ENCODE data around the gene CLCN3.

CLCN3 gene

DNA sequence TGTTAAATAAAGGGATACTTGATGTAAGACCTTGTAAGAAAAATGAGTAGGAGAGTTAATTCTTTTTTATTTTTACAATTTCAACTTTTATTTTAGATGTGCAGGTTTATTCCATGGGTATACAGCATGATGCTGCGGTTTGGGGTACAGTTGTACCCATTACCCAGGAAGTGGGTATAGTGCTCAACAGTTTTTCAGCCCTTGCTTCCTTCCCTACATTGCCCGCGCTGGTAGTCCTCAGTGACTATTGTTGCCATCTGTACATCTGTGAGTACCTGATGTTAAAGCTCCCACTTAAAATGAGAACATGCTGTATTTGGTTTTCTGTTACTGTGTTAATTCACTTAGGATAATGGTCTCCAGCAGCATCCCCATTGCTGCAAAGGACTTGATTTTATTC lies 9.7 kb downstream of the CLCN3 start:
- peaks cover 71% of the 10 kb centered on the region for H3K79me2 ChIP-seq (ENCODE audit: insufficient read depth, low read length)
- no peaks in the 10 kb centered on the region for H3K9me2 ChIP-seq (ENCODE audit: low read depth, low read length)
- no peaks in the 10 kb centered on the region for H4K20me1 ChIP-seq (ENCODE audit: insufficient read depth, low read length)
- H3K27me3 ChIP-seq (ENCODE audit: insufficient read depth, low read length): no peaks in the 10 kb centered on the region
- no peaks in the 10 kb centered on the region for H3F3A ChIP-seq (ENCODE audit: insufficient read depth, low read length)
- H3K4me1 ChIP-seq (ENCODE audit: insufficient read depth, low read length, severe bottlenecking): peaks cover 14% of the 10 kb centered on the region
- TF ChIP-seq, protein P1, sequence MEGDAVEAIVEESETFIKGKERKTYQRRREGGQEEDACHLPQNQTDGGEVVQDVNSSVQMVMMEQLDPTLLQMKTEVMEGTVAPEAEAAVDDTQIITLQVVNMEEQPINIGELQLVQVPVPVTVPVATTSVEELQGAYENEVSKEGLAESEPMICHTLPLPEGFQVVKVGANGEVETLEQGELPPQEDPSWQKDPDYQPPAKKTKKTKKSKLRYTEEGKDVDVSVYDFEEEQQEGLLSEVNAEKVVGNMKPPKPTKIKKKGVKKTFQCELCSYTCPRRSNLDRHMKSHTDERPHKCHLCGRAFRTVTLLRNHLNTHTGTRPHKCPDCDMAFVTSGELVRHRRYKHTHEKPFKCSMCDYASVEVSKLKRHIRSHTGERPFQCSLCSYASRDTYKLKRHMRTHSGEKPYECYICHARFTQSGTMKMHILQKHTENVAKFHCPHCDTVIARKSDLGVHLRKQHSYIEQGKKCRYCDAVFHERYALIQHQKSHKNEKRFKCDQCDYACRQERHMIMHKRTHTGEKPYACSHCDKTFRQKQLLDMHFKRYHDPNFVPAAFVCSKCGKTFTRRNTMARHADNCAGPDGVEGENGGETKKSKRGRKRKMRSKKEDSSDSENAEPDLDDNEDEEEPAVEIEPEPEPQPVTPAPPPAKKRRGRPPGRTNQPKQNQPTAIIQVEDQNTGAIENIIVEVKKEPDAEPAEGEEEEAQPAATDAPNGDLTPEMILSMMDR (IDR thresholded peaks at IDR 0.05; ENCODE audit: low read length): no peak
- no peak for TF ChIP-seq EZH2 (IDR thresholded peaks at IDR 0.05; ENCODE audit: borderline replicate concordance, low read length)
- peaks cover 30% of the 10 kb centered on the region for H3K36me3 ChIP-seq (ENCODE audit: insufficient read depth, low read length)
- no peaks in the 10 kb centered on the region for H3K9me3 ChIP-seq (ENCODE audit: low read length)
- no peak overlapping the region for H3K4me2 ChIP-seq (ENCODE audit: low read length)
- no peak overlapping the region for H2AFZ ChIP-seq (ENCODE audit: low read length)
- H3K27ac ChIP-seq (ENCODE audit: low read depth, low read length, poor library complexity, severe bottlenecking): no peak overlapping the region
- H3K9ac ChIP-seq (ENCODE audit: low read length): no peak overlapping the region
- H3K4me3 ChIP-seq (ENCODE audit: low read depth, low read length, poor library complexity, severe bottlenecking): no peak overlapping the region

DNA sequence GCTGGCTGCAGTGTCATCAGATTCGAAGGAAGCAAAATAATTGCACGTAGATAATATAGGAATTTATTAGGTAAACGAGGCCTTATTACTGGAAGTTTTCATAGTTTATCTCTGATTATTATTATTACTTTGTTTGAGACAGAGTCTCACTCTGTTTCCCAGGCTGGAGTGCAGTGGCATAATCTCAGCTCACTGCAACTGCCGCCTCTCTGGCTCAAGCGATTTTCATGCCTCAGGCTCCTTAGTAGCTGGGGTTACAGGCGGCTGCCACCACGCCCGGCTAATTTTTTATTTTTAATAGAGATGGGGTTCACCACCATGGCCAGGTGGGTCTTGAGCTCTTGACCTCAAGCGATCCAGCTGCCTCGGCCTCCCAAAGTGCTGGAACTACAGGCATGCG lies 12.5 kb downstream of the CLCN3 start:
- Histone ChIP-seq H3K79me2 (ENCODE audit: insufficient read depth, low read length) (peaks cover 43% of the 10 kb centered on the region), H3K27ac (ENCODE audit: low read depth, low read length, poor library complexity, severe bottlenecking) (no peak overlapping the region), H3K4me1 (ENCODE audit: insufficient read depth, low read length, severe bottlenecking) (peaks cover 14% of the 10 kb centered on the region), H3K9ac (ENCODE audit: low read length) (no peak overlapping the region), H2AFZ (ENCODE audit: low read length) (no peak overlapping the region), H3F3A (ENCODE audit: insufficient read depth, low read length) (no peaks in the 10 kb centered on the region), H3K9me2 (ENCODE audit: low read depth, low read length) (no peaks in the 10 kb centered on the region), H3K4me3 (ENCODE audit: low read depth, low read length, poor library complexity, severe bottlenecking) (no peak overlapping the region), H3K27me3 (ENCODE audit: insufficient read depth, low read length) (no peaks in the 10 kb centered on the region), H3K36me3 (ENCODE audit: insufficient read depth, low read length) (peaks cover 45% of the 10 kb centered on the region), H3K4me2 (ENCODE audit: low read length) (no peak overlapping the region), H4K20me1 (ENCODE audit: insufficient read depth, low read length) (no peaks in the 10 kb centered on the region), H3K9me3 (ENCODE audit: low read length) (no peaks in the 10 kb centered on the region)
- TF ChIP-seq, protein P1 (IDR thresholded peaks at IDR 0.05; ENCODE audit: low read length): no peak
- TF ChIP-seq EZH2 (IDR thresholded peaks at IDR 0.05; ENCODE audit: borderline replicate concordance, low read length): no peak

DNA sequence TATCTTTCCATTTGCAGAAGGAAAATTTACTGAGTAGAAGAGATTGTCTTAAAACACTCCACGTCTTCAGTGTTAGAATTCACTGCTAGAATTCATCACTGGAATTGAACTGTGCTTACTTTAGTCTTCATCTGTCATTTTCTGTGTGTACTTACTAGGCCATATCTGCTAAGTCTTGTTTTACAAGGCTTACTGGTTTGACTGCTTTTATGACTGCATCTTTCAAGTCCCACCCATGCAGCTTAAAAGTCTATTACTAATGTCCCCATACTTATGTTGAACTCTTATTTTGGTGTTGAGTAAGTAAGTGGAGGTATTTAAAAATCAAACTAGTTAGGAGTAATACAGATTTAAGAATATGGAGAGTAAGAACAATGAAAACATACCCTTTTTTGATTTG lies 14.6 kb downstream of the CLCN3 start:
- Histone ChIP-seq H3K27ac (ENCODE audit: low read depth, low read length, poor library complexity, severe bottlenecking) (no peak overlapping the region), H2AFZ (ENCODE audit: low read length) (no peak overlapping the region), H3K27me3 (ENCODE audit: insufficient read depth, low read length) (no peaks in the 10 kb centered on the region), H4K20me1 (ENCODE audit: insufficient read depth, low read length) (no peaks in the 10 kb centered on the region), H3K9me3 (ENCODE audit: low read length) (no peaks in the 10 kb centered on the region), H3K4me1 (ENCODE audit: insufficient read depth, low read length, severe bottlenecking) (no peaks in the 10 kb centered on the region), H3K79me2 (ENCODE audit: insufficient read depth, low read length) (peaks cover 24% of the 10 kb centered on the region), H3K4me3 (ENCODE audit: low read depth, low read length, poor library complexity, severe bottlenecking) (no peak overlapping the region), H3K36me3 (ENCODE audit: insufficient read depth, low read length) (peaks cover 64% of the 10 kb centered on the region), H3F3A (ENCODE audit: insufficient read depth, low read length) (no peaks in the 10 kb centered on the region), H3K4me2 (ENCODE audit: low read length) (no peak overlapping the region), H3K9me2 (ENCODE audit: low read depth, low read length) (no peaks in the 10 kb centered on the region), H3K9ac (ENCODE audit: low read length) (no peak overlapping the region)
- TF ChIP-seq EZH2 (IDR thresholded peaks at IDR 0.05; ENCODE audit: borderline replicate concordance, low read length): no peak
- TF ChIP-seq, protein P1 (IDR thresholded peaks at IDR 0.05; ENCODE audit: low read length): no peak
